PFSK-1 (cell line): ENCODE results near the gene CD83.

Experiments used
- FOXP2 ChIP-seq: optimal IDR thresholded peaks from 2 replicates; pipeline ENCODE3; 2011; ENCODE audit warnings: borderline replicate concordance, control low read depth, inconsistent platforms; ENCODE audit not compliant: insufficient read depth; ENCODE audit errors: extremely low read length, extremely low read depth
- POLR2AphosphoS5 ChIP-seq: IDR thresholded peaks from 2 replicates; pipeline ENCODE4 v1.6.1; 2012; ENCODE audit warnings: low read depth, mild to moderate bottlenecking, control low read depth, low read length, moderate library complexity
- SIN3A ChIP-seq: IDR thresholded peaks from 2 replicates; pipeline ENCODE4 v1.6.1; 2012; ENCODE audit warnings: mild to moderate bottlenecking, low read length, moderate library complexity, borderline replicate concordance; ENCODE audit not compliant: insufficient read depth
- TAF1 ChIP-seq: IDR thresholded peaks from 2 replicates; pipeline ENCODE4 v1.6.1; 2012; ENCODE audit warnings: low read length, control low read depth, borderline replicate concordance; ENCODE audit not compliant: insufficient read depth
- TF ChIP-seq, protein P1 (sequence below), 2 experiments: IDR thresholded peaks; 2 replicates each; pipeline versions ENCODE4 v1.6.1 to v1.8.0; 2011 to 2012; ENCODE audit warnings: low read depth in 2 of 2, low read length in 2 of 2, control low read depth in 1 of 2, inconsistent platforms in 1 of 2, mild to moderate bottlenecking in 1 of 2, moderate library complexity in 1 of 2; ENCODE audit not compliant: insufficient read depth in 1 of 2

CD83 gene

DNA sequence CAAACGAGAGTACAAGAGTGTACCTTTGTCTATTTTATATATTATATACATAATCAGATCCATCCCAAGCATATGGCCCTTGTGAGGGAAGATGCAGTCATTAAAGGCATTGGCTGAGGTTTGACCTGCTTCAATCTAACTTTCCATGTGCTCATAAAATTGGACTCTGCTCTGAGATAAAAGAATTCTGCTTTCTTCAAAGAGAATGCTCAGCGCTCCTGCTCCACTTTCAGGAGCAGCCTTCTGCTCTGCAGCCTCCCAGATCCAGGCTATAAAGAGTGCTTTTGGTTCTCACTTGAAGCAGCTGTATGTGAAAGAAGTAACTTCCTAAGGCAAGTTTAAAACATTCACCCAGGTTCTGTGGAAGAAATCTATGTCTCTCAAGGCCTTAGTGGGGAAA, 45.3 kb downstream of the CD83 start:
- no peak for TF ChIP-seq SIN3A
- TF ChIP-seq FOXP2, result no peak
- TF ChIP-seq POLR2AphosphoS5, result no peak
- TF ChIP-seq, protein P1, sequence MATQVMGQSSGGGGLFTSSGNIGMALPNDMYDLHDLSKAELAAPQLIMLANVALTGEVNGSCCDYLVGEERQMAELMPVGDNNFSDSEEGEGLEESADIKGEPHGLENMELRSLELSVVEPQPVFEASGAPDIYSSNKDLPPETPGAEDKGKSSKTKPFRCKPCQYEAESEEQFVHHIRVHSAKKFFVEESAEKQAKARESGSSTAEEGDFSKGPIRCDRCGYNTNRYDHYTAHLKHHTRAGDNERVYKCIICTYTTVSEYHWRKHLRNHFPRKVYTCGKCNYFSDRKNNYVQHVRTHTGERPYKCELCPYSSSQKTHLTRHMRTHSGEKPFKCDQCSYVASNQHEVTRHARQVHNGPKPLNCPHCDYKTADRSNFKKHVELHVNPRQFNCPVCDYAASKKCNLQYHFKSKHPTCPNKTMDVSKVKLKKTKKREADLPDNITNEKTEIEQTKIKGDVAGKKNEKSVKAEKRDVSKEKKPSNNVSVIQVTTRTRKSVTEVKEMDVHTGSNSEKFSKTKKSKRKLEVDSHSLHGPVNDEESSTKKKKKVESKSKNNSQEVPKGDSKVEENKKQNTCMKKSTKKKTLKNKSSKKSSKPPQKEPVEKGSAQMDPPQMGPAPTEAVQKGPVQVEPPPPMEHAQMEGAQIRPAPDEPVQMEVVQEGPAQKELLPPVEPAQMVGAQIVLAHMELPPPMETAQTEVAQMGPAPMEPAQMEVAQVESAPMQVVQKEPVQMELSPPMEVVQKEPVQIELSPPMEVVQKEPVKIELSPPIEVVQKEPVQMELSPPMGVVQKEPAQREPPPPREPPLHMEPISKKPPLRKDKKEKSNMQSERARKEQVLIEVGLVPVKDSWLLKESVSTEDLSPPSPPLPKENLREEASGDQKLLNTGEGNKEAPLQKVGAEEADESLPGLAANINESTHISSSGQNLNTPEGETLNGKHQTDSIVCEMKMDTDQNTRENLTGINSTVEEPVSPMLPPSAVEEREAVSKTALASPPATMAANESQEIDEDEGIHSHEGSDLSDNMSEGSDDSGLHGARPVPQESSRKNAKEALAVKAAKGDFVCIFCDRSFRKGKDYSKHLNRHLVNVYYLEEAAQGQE (IDR thresholded peaks at IDR 0.05; ENCODE audit: insufficient read depth in 1 of 2, low read depth in 2 of 2, low read length in 2 of 2), result no peak
- no peak for TF ChIP-seq TAF1

DNA sequence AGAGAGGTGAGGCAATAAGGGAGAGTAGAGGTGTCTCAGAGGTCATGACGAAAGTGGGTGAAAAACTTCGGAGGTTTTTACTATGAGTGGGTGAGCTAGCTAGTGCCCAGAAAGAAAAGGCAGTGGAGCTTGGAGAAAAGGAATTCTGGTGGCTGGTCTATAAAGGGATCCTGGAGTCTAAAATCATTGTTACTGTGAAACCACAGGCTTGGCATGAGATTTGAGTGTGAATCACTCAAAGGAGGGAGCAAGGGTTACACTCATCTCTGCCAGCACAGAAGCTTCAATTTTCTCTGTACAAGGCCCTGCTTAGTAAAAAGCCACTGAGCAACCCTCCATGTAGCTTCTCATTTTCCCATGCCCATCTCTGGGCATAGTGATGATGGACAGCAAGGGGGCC, 47.5 kb downstream of the CD83 start:
- TF ChIP-seq, protein P1 (IDR thresholded peaks at IDR 0.05; ENCODE audit: insufficient read depth in 1 of 2, low read depth in 2 of 2, low read length in 2 of 2), result no peak
- TF ChIP-seq POLR2AphosphoS5 (no peak), FOXP2 (no peak), SIN3A (no peak), TAF1 (no peak)

DNA sequence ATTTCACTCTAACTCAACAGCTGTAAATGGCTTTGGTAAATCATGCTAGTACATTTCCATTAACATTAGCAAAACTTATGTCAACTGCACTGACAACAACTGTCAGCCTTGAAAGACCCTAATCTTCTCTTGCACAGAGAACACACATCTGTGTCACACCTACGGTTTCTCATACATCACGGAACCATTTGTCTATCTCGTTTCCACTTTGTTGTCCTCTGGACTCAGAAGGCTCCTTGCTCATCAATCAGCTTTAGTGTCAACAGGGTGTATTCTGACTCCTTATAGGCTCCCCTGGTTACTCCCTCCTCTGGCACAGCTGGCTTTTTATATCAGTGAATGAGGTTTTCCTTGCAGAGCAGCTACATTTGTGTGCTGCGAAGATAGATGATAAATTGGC, 49.3 kb downstream of the CD83 start:
- TF ChIP-seq POLR2AphosphoS5 (no peak), SIN3A (no peak), FOXP2 (no peak), TAF1 (no peak)
- TF ChIP-seq, protein P1 (IDR thresholded peaks at IDR 0.05; ENCODE audit: insufficient read depth in 1 of 2, low read depth in 2 of 2, low read length in 2 of 2), result no peak

DNA sequence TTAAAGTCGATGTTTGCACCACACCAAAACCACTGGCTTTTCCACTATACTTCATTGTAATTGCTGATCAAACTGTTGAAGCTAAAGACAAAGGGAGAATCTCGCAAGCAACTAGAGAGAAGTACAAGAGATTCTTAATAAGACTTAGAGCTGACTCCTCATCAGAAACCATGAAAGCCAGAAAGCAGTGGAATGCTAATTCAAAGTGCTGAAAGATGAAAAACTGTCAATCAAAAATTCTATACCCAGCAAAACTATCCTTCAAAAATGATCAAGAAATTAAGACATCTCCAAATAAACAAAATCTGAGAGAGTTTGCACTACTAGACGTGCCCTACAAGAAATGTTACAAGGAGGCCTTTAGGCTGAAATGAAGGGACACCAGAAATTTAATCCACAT, 52.6 kb downstream of the CD83 start:
- TF ChIP-seq POLR2AphosphoS5 (no peak), SIN3A (no peak), TAF1 (no peak), FOXP2 (no peak)
- TF ChIP-seq, protein P1 (IDR thresholded peaks at IDR 0.05; ENCODE audit: insufficient read depth in 1 of 2, low read depth in 2 of 2, low read length in 2 of 2), result no peak

DNA sequence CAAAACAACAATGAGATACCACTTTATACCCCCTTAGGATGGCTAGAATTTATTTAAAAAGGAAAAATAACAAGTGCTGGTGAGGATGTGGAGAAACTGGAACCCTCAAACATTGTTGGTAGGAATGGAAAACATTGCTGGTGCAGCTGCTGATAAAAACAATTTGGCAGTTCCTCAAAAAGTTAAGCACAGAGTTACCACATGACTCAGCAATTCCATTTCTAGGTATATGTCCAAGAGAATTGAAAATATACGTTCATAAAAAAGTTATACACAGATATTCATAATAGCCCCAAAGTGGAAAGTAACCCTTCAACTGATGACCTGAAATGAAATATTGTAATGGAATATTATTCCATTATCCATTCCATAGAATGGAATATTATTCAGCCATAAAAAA, 55.0 kb downstream of the CD83 start:
- TF ChIP-seq TAF1 (no peak), FOXP2 (no peak), SIN3A (no peak), POLR2AphosphoS5 (no peak)
- TF ChIP-seq, protein P1 (IDR thresholded peaks at IDR 0.05; ENCODE audit: insufficient read depth in 1 of 2, low read depth in 2 of 2, low read length in 2 of 2), result no peak
